K562 (cell line): ENCODE data around the gene MMEL1. TPM values are rescaled to one million over a fixed set of nuclear protein-coding genes. Genes with fewer than 3 reads are reported as not detected.

Experiments used
- ATAC-seq: fragments of 200-7000 bp; cut with Tn5 transposase; 3 replicates; pipeline ENCODE4 v1.9.1; 2020; ENCODE audit warnings: moderate library complexity
- BruUV-seq: library from RNA; stranded (reverse); fragments of 400-500 nt; replicated peaks from 2 replicates; lab custom pipeline; 2021; lab: Mats Ljungman, UMichigan
- CTCF ChIA-PET: fragments of 300-600 bp; formaldehyde crosslinking; extraction: SDS; loops from one replicate; lab custom pipeline; 2021; ENCODE audit warnings: low intra/inter-chr PET ratio; lab: Yijun Ruan, JAX
- POLR2A ChIA-PET: fragments of 300-600, 350-650 bp; sonication (Branson Sonifier 250); formaldehyde crosslinking; extraction: SDS; loops from one replicate; lab custom pipeline; 2021; ENCODE audit warnings: antibody characterized with exemption, inconsistent platforms; lab: Yijun Ruan, JAX
- DNase-seq, 4 experiments: peaks; one replicate each; pipeline versions ENCODE4 v3.0.0 to v3.0.0-alpha.2; 2011 to 2018; ENCODE audit warnings: low spot score in 3 of 4, mixed read lengths in 3 of 4; ENCODE audit errors: extremely low read depth in 1 of 4
- FAIRE-seq: peaks from 2 replicates; lab custom pipeline; 2011; peaks lifted over from hg19 to GRCh38; lab: Jason Lieb, UNC
- H2AFZ ChIP-seq: 2 replicates; pipeline ENCODE4 v1.6.0; 2011; ENCODE audit warnings: low read depth, low read length, control low read depth, inconsistent platforms
- H3K27ac ChIP-seq: fragments of 200-600 bp; 3 replicates; pipeline ENCODE4 v1.8.0; 2011; ENCODE audit warnings: low read depth, mild to moderate bottlenecking, control low read depth, inconsistent platforms, low read length, moderate library complexity, mixed read lengths; ENCODE audit errors: extremely low read depth
- H3K27me3 ChIP-seq, 2 experiments: fragments of 300-600 bp in 1 of 2; 2 replicates in 1 of 2; 3 replicates in 1 of 2; pipeline versions ENCODE4 v1.6.0 to v1.8.0; 2011; ENCODE audit warnings: inconsistent platforms in 2 of 2, low read length in 2 of 2, mild to moderate bottlenecking in 1 of 2, mixed read lengths in 1 of 2, moderate library complexity in 1 of 2; ENCODE audit not compliant: control insufficient read depth in 2 of 2, insufficient read depth in 2 of 2
- H3K36me3 ChIP-seq: fragments of 300-600 bp; 3 replicates; pipeline ENCODE4 v1.8.0; 2011; ENCODE audit warnings: mild to moderate bottlenecking, low read length, inconsistent platforms; ENCODE audit not compliant: control insufficient read depth, insufficient read depth
- H3K4me1 ChIP-seq, 2 experiments: fragments of 200-600 bp in 1 of 2; replicated peaks in 1 of 2; 2 replicates in 1 of 2; 3 replicates in 1 of 2; pipeline versions ENCODE4 v1.5.1 to v1.8.0; 2011; ENCODE audit warnings: inconsistent platforms in 2 of 2, low read length in 2 of 2, mild to moderate bottlenecking in 1 of 2, mixed read lengths in 1 of 2, moderate library complexity in 1 of 2; ENCODE audit not compliant: control insufficient read depth in 2 of 2, insufficient read depth in 2 of 2
- H3K4me2 ChIP-seq: 2 replicates; pipeline ENCODE4 v1.6.1; 2011; ENCODE audit warnings: low read length, control low read depth, inconsistent platforms, mixed read lengths; ENCODE audit not compliant: insufficient read depth
- H3K4me3 ChIP-seq: fragments of 200-600 bp; sonication (generic), shearing (Covaris generic); 2 replicates; pipeline ENCODE4 v1.5.1; 2016; ENCODE audit warnings: control low read depth, inconsistent platforms
- H3K79me2 ChIP-seq: fragments of 200-600 bp; 3 replicates; pipeline ENCODE4 v1.8.0; 2011; ENCODE audit warnings: low read length, inconsistent platforms; ENCODE audit not compliant: control insufficient read depth, insufficient read depth
- H3K9ac ChIP-seq, 2 experiments: 2 replicates each; pipeline versions ENCODE4 v1.6.0 to v1.6.1; 2011; ENCODE audit warnings: low read depth in 2 of 2, low read length in 2 of 2, control low read depth in 1 of 2, inconsistent platforms in 1 of 2, mild to moderate bottlenecking in 1 of 2, mixed read lengths in 1 of 2; ENCODE audit not compliant: insufficient read depth in 1 of 2
- H3K9me1 ChIP-seq: one replicate; pipeline ENCODE4 v1.6.0; 2011; ENCODE audit warnings: inconsistent platforms, mild to moderate bottlenecking, low read length, moderate library complexity; ENCODE audit not compliant: control insufficient read depth, insufficient read depth
- H3K9me3 ChIP-seq: replicated peaks from 2 replicates; pipeline ENCODE4 v1.5.1; 2011; ENCODE audit warnings: low read depth, low read length, inconsistent platforms; ENCODE audit not compliant: control insufficient read depth, insufficient read depth
- H4K20me1 ChIP-seq: replicated peaks from 2 replicates; pipeline ENCODE4 v1.6.1; 2011; ENCODE audit warnings: low read length, inconsistent platforms, mixed read lengths; ENCODE audit not compliant: control insufficient read depth, insufficient read depth
- ARHGAP35 ChIP-seq: fragments of 450-650 bp; IDR thresholded peaks from 2 replicates; pipeline ENCODE4 v1.6.1; 2018; ENCODE audit not compliant: partially characterized antibody
- ATF7 ChIP-seq: fragments of 450-650 bp; IDR thresholded peaks from 2 replicates; pipeline ENCODE4 v1.7.1; 2014; ENCODE audit warnings: mild to moderate bottlenecking, moderate library complexity
- BCOR ChIP-seq: fragments of 450-650 bp; IDR thresholded peaks from 2 replicates; pipeline ENCODE4 v1.6.1; 2016
- BHLHE40 ChIP-seq: IDR thresholded peaks from 2 replicates; pipeline ENCODE4 v1.6.1; 2011; ENCODE audit warnings: low read length, improper control_type of control experiment
- CAMTA2 ChIP-seq: fragments of 250-450 bp; sonication (Bioruptor Pico); conservative IDR thresholded peaks from 2 replicates; pipeline ENCODE4 v1.5.1; 2022
- CXXC5 ChIP-seq: fragments of 250-450 bp; sonication (Bioruptor Pico); IDR thresholded peaks from 2 replicates; pipeline ENCODE4 v1.8.0; 2022; ENCODE audit warnings: inconsistent platforms, mild to moderate bottlenecking, moderate library complexity
- HCFC1 ChIP-seq: IDR thresholded peaks from 2 replicates; pipeline ENCODE4 v1.6.1; 2012; ENCODE audit warnings: low read depth, low read length, improper control_type of control experiment
- LARP7 ChIP-seq: fragments of 450-650 bp; IDR thresholded peaks from 2 replicates; pipeline ENCODE4 v1.6.1; 2016
- MYC ChIP-seq, 2 experiments: fragments of 250-450 bp in 1 of 2; sonication (Bioruptor Pico) in 1 of 2; IDR thresholded peaks; 2 replicates each; pipeline versions ENCODE4 v1.5.1 to v1.6.1; 2012 to 2021; ENCODE audit warnings: low read depth in 2 of 2, borderline replicate concordance in 1 of 2, improper control_type of control experiment in 1 of 2, low read length in 1 of 2, mild to moderate bottlenecking in 1 of 2, moderate library complexity in 1 of 2
- NFYB ChIP-seq: IDR thresholded peaks from 2 replicates; pipeline ENCODE4 v1.6.1; 2011; ENCODE audit warnings: mild to moderate bottlenecking, moderate library complexity; ENCODE audit not compliant: insufficient read length; ENCODE audit errors: extremely low read depth
- PML ChIP-seq: IDR thresholded peaks from 2 replicates; pipeline ENCODE4 v1.6.1; 2012; ENCODE audit warnings: low read length, inconsistent platforms
- RCOR1 ChIP-seq, 2 experiments: IDR thresholded peaks; 2 replicates each; pipeline ENCODE4 v1.6.1; 2012; ENCODE audit warnings: low read depth in 2 of 2, low read length in 2 of 2, borderline replicate concordance in 1 of 2, improper control_type of control experiment in 1 of 2
- TBL1XR1 ChIP-seq, 2 experiments: IDR thresholded peaks; 2 replicates each; pipeline ENCODE4 v1.6.1; 2012; ENCODE audit warnings: improper control_type of control experiment in 2 of 2, low read length in 2 of 2, mild to moderate bottlenecking in 1 of 2
- THAP7 ChIP-seq: fragments of 250-450 bp; sonication (Bioruptor Pico); IDR thresholded peaks from 2 replicates; pipeline ENCODE4 v1.5.0; 2021
- WGBS: fragments of 100-300 bp; shearing (Covaris generic); methylation state at CpG from one replicate; pipeline ENCODE4 v1.1.6; 2016; ENCODE audit warnings: low coverage, mixed read lengths; ENCODE audit not compliant: insufficient coverage; ENCODE audit errors: missing lambda C conversion rate; 5-methylcytosine and 5-hydroxymethylcytosine counted together
- in situ Hi-C: fragments of 300-500 bp; cut with MboI; formaldehyde crosslinking; loops from 4 replicates; pipeline ENCODE4 v1.15.0; 2018; ENCODE audit warnings: inconsistent platforms, mixed read lengths
- intact Hi-C: fragments of 100-400 bp; cut with micrococcal nuclease; formaldehyde crosslinking; loops from 2 replicates; pipeline ENCODE4 v1.14.2; 2022
- polyA plus RNA-seq, 8 experiments: library from polyadenylated mRNA; depleted of rRNA in 4 of 8; stranded (reverse) in 5 of 8; unstranded in 3 of 8; fragments of >200 nt; fragmentation: Nextera tagmentation in 2 of 8; fragmentation: Illumina TruSeq in 1 of 8; extraction: Ambion mirVana in 2 of 8; extraction: Trizol in 1 of 8; gene quantifications; 2 replicates each; pipeline versions ENCODE4 v1.2.1 to v1.2.3, GENCODE V29; 2011 to 2014; ENCODE audit warnings: inconsistent platforms in 1 of 8, missing spikeins in 1 of 8
- total RNA-seq, 7 experiments: library from RNA; depleted of rRNA in 6 of 7; stranded (reverse); fragments of >200 nt in 6 of 7; fragmentation: Illumina TruSeq in 2 of 7; extraction: Trizol in 2 of 7; gene quantifications; 2 replicates each; pipeline versions ENCODE4 v1.2.1 to v1.2.3, GENCODE V29; 2011 to 2021; ENCODE audit warnings: low replicate concordance in 1 of 7
- TF ChIP-seq, protein P1 (sequence below): fragments of 200-800 bp; sonication (Bioruptor generic); IDR thresholded peaks from 2 replicates; pipeline ENCODE4 v1.6.1; 2017; ENCODE audit warnings: missing genetic modification characterization, missing compliant biosample characterization

MMEL1 gene
- total and polyA plus RNA-seq, 9 of the 15 experiments (the other 6 are each of a cell fraction or from before 2014, with no cell fraction given), result not detected

- WGBS, result 4% methylated on average over 23 of the region's 28 CpGs
- Histone ChIP-seq H3K4me3 (peak overlapping the region; percentile 71), H3K9me1 (no peaks in the 10 kb centered on the region), H3K79me2 (peaks cover 8% of the 10 kb centered on the region; the same call in 1 of the 3 replicates), H3K27me3 (peaks cover 9 to 14% of the 10 kb centered on the region in 2 experiments), H3K9ac (peak overlapping the region; percentile 79 to 95), H3K27ac (peak overlapping the region; percentile 93), H3K36me3 (0 out of 3 replicates have a peak, but pooled peaks cover 4% of the 10 kb centered on the region), H4K20me1 (no peaks in the 10 kb centered on the region), H3K4me1 (peaks cover 20 to 55% of the 10 kb centered on the region in 2 experiments), H3K9me3 (no peaks in the 10 kb centered on the region), H2AFZ (peak overlapping the region; percentile 61), H3K4me2 (peak overlapping the region; percentile 90)
- ChIA-PET CTCF (interaction anchor here (0.6 kb wide), 1 partner anchor 23 kb away, joined by 3 read pairs; no protein-coding TSS in a partner anchor), POLR2A (interaction anchor here (0.5 to 3.0 kb wide), 13 partner anchors 12 to 1063 kb away, joined by 3 to 13 read pairs (median 4); partner anchors contain the start of genes PANK4 and TNFRSF14)
- BruUV-seq, result TSS peak; percentile 83
- intact Hi-C loops, result loop anchor here (2.0 to 5.0 kb wide), 2 partner anchors 38 to 57 kb away; no protein-coding TSS in a partner anchor
- DNase-seq, result peak; percentile 83 to 92 (median 87)
- in situ Hi-C loops, result no loop called here
- peak; percentile 61 for ATAC-seq
- FAIRE-seq, result peak; percentile 96
- peak; percentile 98 for TF ChIP-seq BHLHE40
- TF ChIP-seq TBL1XR1 (IDR thresholded peaks at IDR 0.05; ENCODE audit: low read length in 2 of 2), result peak in 1 of 2 experiments; percentile 71; a peak in 2 of 4 replicates
- TF ChIP-seq LARP7, result no peak
- peak; percentile 43; the same call in 1 of the 2 replicates for TF ChIP-seq ATF7
- peak; percentile 58 to 88 for TF ChIP-seq RCOR1 (IDR thresholded peaks at IDR 0.05; ENCODE audit: borderline replicate concordance in 1 of 2, low read depth in 2 of 2, low read length in 2 of 2)
- no peak for TF ChIP-seq NFYB
- TF ChIP-seq PML, result peak; percentile 65; the same call in 1 of the 2 replicates
- TF ChIP-seq CXXC5 (CRISPR knock-in tag), result peak; percentile 97
- no peak for TF ChIP-seq ARHGAP35
- TF ChIP-seq, protein P1, sequence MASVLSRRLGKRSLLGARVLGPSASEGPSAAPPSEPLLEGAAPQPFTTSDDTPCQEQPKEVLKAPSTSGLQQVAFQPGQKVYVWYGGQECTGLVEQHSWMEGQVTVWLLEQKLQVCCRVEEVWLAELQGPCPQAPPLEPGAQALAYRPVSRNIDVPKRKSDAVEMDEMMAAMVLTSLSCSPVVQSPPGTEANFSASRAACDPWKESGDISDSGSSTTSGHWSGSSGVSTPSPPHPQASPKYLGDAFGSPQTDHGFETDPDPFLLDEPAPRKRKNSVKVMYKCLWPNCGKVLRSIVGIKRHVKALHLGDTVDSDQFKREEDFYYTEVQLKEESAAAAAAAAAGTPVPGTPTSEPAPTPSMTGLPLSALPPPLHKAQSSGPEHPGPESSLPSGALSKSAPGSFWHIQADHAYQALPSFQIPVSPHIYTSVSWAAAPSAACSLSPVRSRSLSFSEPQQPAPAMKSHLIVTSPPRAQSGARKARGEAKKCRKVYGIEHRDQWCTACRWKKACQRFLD, result peak; percentile 81
- peak; percentile 68; the same call in 1 of the 2 replicates for TF ChIP-seq BCOR
- TF ChIP-seq THAP7, result no peak
- peak; percentile 85 for TF ChIP-seq MYC (IDR thresholded peaks at IDR 0.05; ENCODE audit: low read depth, low read length)
- peak; percentile 68; the same call in 1 of the 2 replicates for TF ChIP-seq MYC (CRISPR knock-in tag; IDR thresholded peaks at IDR 0.05; ENCODE audit: borderline replicate concordance, low read depth)
- TF ChIP-seq HCFC1, result peak; percentile 42; the same call in 1 of the 2 replicates
- no peak for TF ChIP-seq CAMTA2
Observed at GRCh38 chr1:2585318-2586092, 47.3 kb downstream of the MMEL1 start.
